Cortex of kidney (tissue), 1 donor: ENCODE measurements around the gene HDAC10.
A peak's percentile ranks its signal among the peaks of the same experiment; 100 is the strongest.

Source experiments
- DNase-seq: peaks from one replicate; lab custom pipeline; 2025; lab: John Stamatoyannopoulos, UW

The HDAC10 gene

GRCh38 chr22:50200461-50201190 is 50.4 kb downstream of the HDAC10 start, which contains the start of gene SELENOO:
TSS of gene SELENOO (plus strand) at chr22:50201011. CDS start at chr22:50201037, 26 bp downstream.
- peak; percentile 50 for DNase-seq

- no peak for DNase-seq
Measured at GRCh38 chr22:50199829-50200460, 51.1 kb downstream of the HDAC10 start.

GRCh38 chr22:50199251-50199721 is 51.8 kb downstream of the HDAC10 start:
- no peak for DNase-seq

GRCh38 chr22:50198624-50199017 is 52.4 kb downstream of the HDAC10 start:
- DNase-seq, result no peak

GRCh38 chr22:50197856-50198623 is 53.0 kb downstream of the HDAC10 start:
- no peak for DNase-seq

GRCh38 chr22:50197000-50197800 is 53.9 kb downstream of the HDAC10 start:
- DNase-seq, result no peak

GRCh38 chr22:50196256-50196655 is 54.8 kb downstream of the HDAC10 start:
- no peak for DNase-seq
